Measurements from ENCODE around the gene NHERF2.

The NHERF2 gene

GRCh38 chr16:2084895-2085625 lies 58.4 kb downstream of the NHERF2 start:
- DNase-seq: no peak

DNA sequence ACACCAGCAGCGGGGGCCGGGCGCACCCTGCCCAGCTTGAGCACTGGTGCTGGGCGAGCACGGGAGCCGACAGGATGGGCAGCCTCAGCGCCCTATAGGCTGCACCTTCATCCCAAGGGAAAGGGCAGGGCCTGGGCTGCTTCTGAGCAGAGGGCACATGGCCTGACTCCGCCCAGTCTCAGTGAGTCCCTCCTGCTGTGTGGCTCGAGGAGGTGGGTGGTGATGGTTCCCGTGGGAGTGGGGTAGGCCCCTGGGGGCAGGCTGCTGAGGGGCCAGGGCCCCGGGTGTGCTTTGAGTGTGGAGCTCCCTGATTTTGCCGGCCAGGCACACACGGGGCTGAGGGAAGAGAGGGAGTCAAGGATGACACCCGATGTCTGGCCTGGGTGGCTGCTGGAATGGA lies 59.0 kb downstream of the NHERF2 start:
- DNase-seq: no peak

DNA sequence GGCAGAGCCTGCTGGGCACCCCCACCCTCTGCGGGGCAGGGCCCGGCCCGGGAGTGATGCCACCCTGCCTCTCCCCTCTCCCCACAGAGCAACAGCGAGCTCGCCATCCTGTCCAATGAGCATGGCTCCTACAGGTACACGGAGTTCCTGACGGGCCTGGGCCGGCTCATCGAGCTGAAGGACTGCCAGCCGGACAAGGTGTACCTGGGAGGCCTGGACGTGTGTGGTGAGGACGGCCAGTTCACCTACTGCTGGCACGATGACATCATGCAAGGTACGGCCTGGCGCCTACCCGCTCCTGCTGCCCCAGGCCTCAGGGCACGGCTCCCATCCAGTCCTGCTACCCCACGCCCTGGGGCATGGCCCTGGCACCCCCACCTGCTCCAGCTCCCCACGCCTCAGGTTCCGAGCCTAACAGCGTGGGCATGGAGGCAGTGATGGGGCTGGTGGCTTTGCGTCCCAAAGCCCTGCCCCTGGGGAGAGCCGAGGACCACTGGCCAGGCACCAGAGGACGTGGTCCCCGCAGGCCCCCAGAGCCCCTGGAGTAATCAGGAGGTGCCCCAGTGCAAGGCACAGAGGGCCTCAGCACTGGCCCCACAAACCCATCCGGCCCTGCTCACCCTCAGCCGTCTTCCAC lies 59.5 kb downstream of the NHERF2 start:
- DNase-seq: no peak

- no peak for DNase-seq
Measured at GRCh38 chr16:2086812-2087747, 60.4 kb downstream of the NHERF2 start.

DNA sequence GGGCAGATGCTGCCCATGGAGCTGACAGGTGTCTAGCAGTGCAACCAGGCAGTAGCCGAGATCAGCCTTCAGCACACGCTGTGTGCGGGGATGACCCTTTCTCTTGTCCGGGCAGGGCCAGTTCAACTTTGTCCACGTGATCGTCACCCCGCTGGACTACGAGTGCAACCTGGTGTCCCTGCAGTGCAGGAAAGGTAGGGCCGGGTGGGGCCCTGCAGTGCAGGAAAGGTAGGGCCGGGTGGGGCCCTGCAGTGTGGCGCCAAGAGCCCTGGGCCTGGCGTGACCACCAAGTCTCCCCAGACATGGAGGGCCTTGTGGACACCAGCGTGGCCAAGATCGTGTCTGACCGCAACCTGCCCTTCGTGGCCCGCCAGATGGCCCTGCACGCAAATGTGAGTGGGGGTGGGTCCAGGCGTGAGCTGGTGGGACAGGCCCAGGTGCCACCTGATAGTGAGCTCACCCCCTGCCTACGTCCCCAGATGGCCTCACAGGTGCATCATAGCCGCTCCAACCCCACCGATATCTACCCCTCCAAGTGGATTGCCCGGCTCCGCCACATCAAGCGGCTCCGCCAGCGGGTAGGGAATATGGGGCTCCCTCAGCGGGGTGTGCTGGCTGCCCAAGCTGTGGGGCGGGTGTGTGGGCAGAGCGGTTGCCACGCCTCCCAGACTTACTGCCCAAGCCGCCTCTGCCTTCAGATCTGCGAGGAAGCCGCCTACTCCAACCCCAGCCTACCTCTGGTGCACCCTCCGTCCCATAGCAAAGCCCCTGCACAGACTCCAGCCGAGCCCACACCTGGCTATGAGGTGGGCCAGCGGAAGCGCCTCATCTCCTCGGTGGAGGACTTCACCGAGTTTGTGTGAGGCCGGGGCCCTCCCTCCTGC lies 61.3 kb downstream of the NHERF2 start:
- DNase-seq: no peak
